ENCODE data around the gene NBAS.
"Not testable (repeated sequence)": the region's sequence is repeated elsewhere in the genome, so short reads cannot be mapped to it uniquely, and the experiment has no call there.

GRCh38 chr2:15210542-15210941, 350.6 kb downstream of the NBAS start:
- TF ChIP-seq, protein P1, sequence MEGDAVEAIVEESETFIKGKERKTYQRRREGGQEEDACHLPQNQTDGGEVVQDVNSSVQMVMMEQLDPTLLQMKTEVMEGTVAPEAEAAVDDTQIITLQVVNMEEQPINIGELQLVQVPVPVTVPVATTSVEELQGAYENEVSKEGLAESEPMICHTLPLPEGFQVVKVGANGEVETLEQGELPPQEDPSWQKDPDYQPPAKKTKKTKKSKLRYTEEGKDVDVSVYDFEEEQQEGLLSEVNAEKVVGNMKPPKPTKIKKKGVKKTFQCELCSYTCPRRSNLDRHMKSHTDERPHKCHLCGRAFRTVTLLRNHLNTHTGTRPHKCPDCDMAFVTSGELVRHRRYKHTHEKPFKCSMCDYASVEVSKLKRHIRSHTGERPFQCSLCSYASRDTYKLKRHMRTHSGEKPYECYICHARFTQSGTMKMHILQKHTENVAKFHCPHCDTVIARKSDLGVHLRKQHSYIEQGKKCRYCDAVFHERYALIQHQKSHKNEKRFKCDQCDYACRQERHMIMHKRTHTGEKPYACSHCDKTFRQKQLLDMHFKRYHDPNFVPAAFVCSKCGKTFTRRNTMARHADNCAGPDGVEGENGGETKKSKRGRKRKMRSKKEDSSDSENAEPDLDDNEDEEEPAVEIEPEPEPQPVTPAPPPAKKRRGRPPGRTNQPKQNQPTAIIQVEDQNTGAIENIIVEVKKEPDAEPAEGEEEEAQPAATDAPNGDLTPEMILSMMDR (IDR thresholded peaks at IDR 0.05), result not testable (repeated sequence)
- TF ChIP-seq POLR2AphosphoS5 (IDR thresholded peaks at IDR 0.05; ENCODE audit: low read depth, low read length); SIN3A (IDR thresholded peaks at IDR 0.05; ENCODE audit: borderline replicate concordance, insufficient read depth, low read depth, low read length): not testable (repeated sequence)

All from Panc1 (cell line).